Adrenal gland (tissue), 12 donors: ENCODE results near the gene PACRG. TPM values are rescaled to one million over a fixed set of nuclear protein-coding genes. Genes with fewer than 3 reads are reported as not detected.

ENCODE experiments used
- DNase-seq, 7 donors: peaks; one replicate each; pipeline ENCODE4 v3.0.0-alpha.2; 2019 to 2020
- H3K27ac ChIP-seq, 5 donors: fragments of 200-600 bp; sonication (generic) in 4 of 5; 1 replicate in 3 of 5; 2 replicates in 2 of 5; pipeline versions ENCODE4 v1.5.1 to v1.8.0; 2016 to 2020; ENCODE audit warnings: mild to moderate bottlenecking in 1 of 5
- H3K27me3 ChIP-seq: fragments of 200-600 bp; 2 replicates; pipeline ENCODE4 v1.8.0; 2021
- H3K36me3 ChIP-seq, 2 donors: fragments of 200-600 bp; replicated peaks in 1 of 2; 1 replicate in 1 of 2; 2 replicates in 1 of 2; pipeline versions ENCODE4 v1.5.1 to v1.8.0; 2018 to 2022
- H3K4me1 ChIP-seq, 2 donors: fragments of 200-600 bp; replicated peaks in 1 of 2; 1 replicate in 1 of 2; 2 replicates in 1 of 2; pipeline versions ENCODE4 v1.5.1 to v1.8.0; 2018 to 2021
- H3K4me3 ChIP-seq, 4 donors: fragments of 200-600 bp; sonication (generic) in 3 of 4; one replicate each; pipeline ENCODE4 v1.5.1; 2016 to 2018
- H3K9me3 ChIP-seq, 3 donors: fragments of 200-600 bp; sonication (generic) in 1 of 3; replicated peaks in 1 of 3; 1 replicate in 2 of 3; 2 replicates in 1 of 3; pipeline versions ENCODE4 v1.5.1 to v1.8.0; 2016 to 2021
- CTCF ChIP-seq, 6 experiments: fragments of 450-650 bp in 4 of 6; fragments of 200-600 bp in 2 of 6; sonication (generic) in 1 of 6; IDR thresholded peaks; 1 replicate in 5 of 6; 2 replicates in 1 of 6; pipeline versions ENCODE4 v1.5.1 to v1.8.0; 2016 to 2021; ENCODE audit warnings: antibody characterized with exemption in 6 of 6, mild to moderate bottlenecking in 2 of 6, moderate library complexity in 1 of 6
- POLR2A ChIP-seq, 2 donors: fragments of 450-650 bp; IDR thresholded peaks; one replicate each; pipeline ENCODE4 v1.6.1; 2017; ENCODE audit warnings: antibody characterized with exemption in 2 of 2, mild to moderate bottlenecking in 2 of 2, moderate library complexity in 1 of 2
- WGBS, 4 donors: extraction: QIAGEN DNeasy Blood & Tissue Kit in 2 of 4; methylation state at CpG; one replicate each; pipeline versions ENCODE4 v1.1.5 to v1.1.7; 2013 to 2017; 5-methylcytosine and 5-hydroxymethylcytosine counted together
- intact Hi-C, 2 donors: fragments of 100-400 bp; cut with DNase I; formaldehyde crosslinking; loops; one replicate each; pipeline versions ENCODE4 v1.14.1 to v1.15.0; 2022 to 2023
- polyA plus RNA-seq, 3 donors: library from polyadenylated mRNA; stranded (reverse); fragments of 200-250 nt in 2 of 3; fragments of 350-450 nt in 1 of 3; fragmentation: Illumina TruSeq in 1 of 3; extraction: RNeasy Lipid Tissue Mini Kit (QIAGEN cat#74804) in 1 of 3; gene quantifications; one replicate each; pipeline ENCODE4 v1.2.3, GENCODE V29; 2013 to 2014
- total RNA-seq, 9 donors: library from RNA; depleted of rRNA in 4 of 9; stranded (reverse); fragments of >200 nt in 4 of 9; fragments of 120-200 nt in 1 of 9; fragmentation: NEBNext Ultra II Directional in 1 of 9; extraction: Animal tissue kit (Norgen Biotek cat#: 25700) in 1 of 9; gene quantifications; one replicate each; pipeline versions ENCODE4 v1.1.0 to v1.2.4, GENCODE V29; 2013 to 2023
- donor health status: healthy with polysubstance abuse.
- donor health status: Bipolar disorder and iron deficiency.
- donor health status: DM: yes; HTN: yes; CAD: no.
- donor health status: DM: no; HTN: no; CAD: no.
- donor health status: DM: no; HTN: no; CAD: no.
- donor health status: DM: yes; HTN: yes; CAD: no.

PACRG gene
- total and polyA plus RNA-seq, 12 donors = 0.18 to 6.1 (median 1.4) TPM

- no peak overlapping the region for H3K27ac ChIP-seq
- intact Hi-C loops = no loop called here
- H3K9me3 ChIP-seq = no peaks in the 10 kb centered on the region
- TF ChIP-seq CTCF (IDR thresholded peaks at IDR 0.05) (no peak), POLR2A (IDR thresholded peaks at IDR 0.05) (no peak)
- WGBS, 4 donors = 90 to 94% (median 93%) methylated on average over 10 of the region's 10 CpGs
- H3K4me3 ChIP-seq = no peak overlapping the region
- DNase-seq = no peak
- no peaks in the 10 kb centered on the region for H3K27me3 ChIP-seq
- no peaks in the 10 kb centered on the region for H3K4me1 ChIP-seq
- H3K36me3 ChIP-seq = no peaks in the 10 kb centered on the region
Measured at GRCh38 chr6:163226836-163227485, 499.2 kb downstream of the PACRG start.

GRCh38 chr6:163228041-163228440, 500.3 kb downstream of the PACRG start:
- TF ChIP-seq CTCF (IDR thresholded peaks at IDR 0.05) (no peak), POLR2A (IDR thresholded peaks at IDR 0.05) (no peak)
- Histone ChIP-seq H3K27me3 (no peaks in the 10 kb centered on the region), H3K27ac (no peak overlapping the region), H3K4me3 (no peak overlapping the region), H3K4me1 (no peaks in the 10 kb centered on the region), H3K36me3 (no peaks in the 10 kb centered on the region), H3K9me3 (no peaks in the 10 kb centered on the region)
- 88 to 92% (median 88%) methylated on average over 1 of the region's 1 CpG for WGBS, 4 donors
- intact Hi-C loops = no loop called here
- no peak for DNase-seq

GRCh38 chr6:163229050-163229449, 501.3 kb downstream of the PACRG start:
- intact Hi-C loops = no loop called here
- no peaks in the 10 kb centered on the region for H3K27me3 ChIP-seq
- TF ChIP-seq CTCF (IDR thresholded peaks at IDR 0.05) (no peak), POLR2A (IDR thresholded peaks at IDR 0.05) (no peak)
- no peaks in the 10 kb centered on the region for H3K4me1 ChIP-seq
- 77 to 95% (median 88%) methylated on average over 2 of the region's 2 CpGs for WGBS, 4 donors
- no peaks in the 10 kb centered on the region for H3K36me3 ChIP-seq
- no peaks in the 10 kb centered on the region for H3K9me3 ChIP-seq
- H3K27ac ChIP-seq = no peak overlapping the region
- no peak for DNase-seq
- no peak overlapping the region for H3K4me3 ChIP-seq

- H3K27me3 ChIP-seq = no peaks in the 10 kb centered on the region
- H3K9me3 ChIP-seq = no peaks in the 10 kb centered on the region
- H3K27ac ChIP-seq = no peak overlapping the region
- no peak overlapping the region for H3K4me3 ChIP-seq
- no peaks in the 10 kb centered on the region for H3K4me1 ChIP-seq
- H3K36me3 ChIP-seq = no peaks in the 10 kb centered on the region
- WGBS, 4 donors = 85 to 93% (median 89%) methylated on average over 7 to 9 of the region's 9 CpGs
- intact Hi-C loops = no loop called here
- TF ChIP-seq POLR2A (IDR thresholded peaks at IDR 0.05) (no peak), CTCF (IDR thresholded peaks at IDR 0.05) (no peak)
- no peak for DNase-seq
Measured at GRCh38 chr6:163230901-163231300, 503.1 kb downstream of the PACRG start.
